Activated T-cell treated with anti-CD3 and anti-CD28 coated beads, Interleukin-2, amount 50 U/mL, for 72 hours (primary cell): Measurements from ENCODE around the gene NEXN. TPM values are rescaled to one million over a fixed set of nuclear protein-coding genes. Genes with fewer than 3 reads are reported as not detected.

Experiments used
- ATAC-seq, 2 donors: fragments of 150-1000 bp; cut with Tn5 transposase; replicated peaks in 1 of 2; 2 replicates each; pipeline ENCODE4 v1.10.0; 2021; ENCODE audit warnings: moderate library complexity in 2 of 2, mild to moderate bottlenecking in 1 of 2
- DNase-seq, 2 donors: peaks; one replicate each; pipeline ENCODE4 v3.0.0; 2021 to 2022; ENCODE audit warnings: mixed read lengths in 1 of 2
- H3K27ac Mint-ChIP-seq: one replicate; pipeline ENCODE4 v1.8.0; 2022; ENCODE audit warnings: mild to moderate bottlenecking, moderate library complexity, mixed read lengths
- H3K27me3 Mint-ChIP-seq: one replicate; pipeline ENCODE4 v1.8.0; 2022; ENCODE audit warnings: low read depth, mixed read lengths
- H3K36me3 Mint-ChIP-seq, 2 donors: one replicate each; pipeline ENCODE4 v1.8.0; 2022; ENCODE audit warnings: mixed read lengths in 2 of 2, mild to moderate bottlenecking in 1 of 2; ENCODE audit not compliant: insufficient read depth in 2 of 2
- H3K4me1 Mint-ChIP-seq: one replicate; pipeline ENCODE4 v1.8.0; 2022; ENCODE audit warnings: low read depth, mixed read lengths
- H3K4me3 Mint-ChIP-seq, 2 donors: one replicate each; pipeline ENCODE4 v1.8.0; 2022; ENCODE audit warnings: mild to moderate bottlenecking in 2 of 2, mixed read lengths in 2 of 2, moderate library complexity in 2 of 2
- H3K9me3 Mint-ChIP-seq, 2 donors: one replicate each; pipeline ENCODE4 v1.8.0; 2022; ENCODE audit warnings: mixed read lengths in 2 of 2
- total RNA-seq, 2 donors: library from RNA; stranded (reverse); gene quantifications; one replicate each; pipeline ENCODE4 v1.2.3, GENCODE V29; 2022

Gene NEXN
- 1 to 10 TPM; 1.1 to 1.4 TPM for total RNA-seq

- DNase-seq (no peak), ATAC-seq (peak in 1 of 2 donors; percentile 44)
- Mint-ChIP-seq H3K27ac (no peak within 1 kb of the TSS), H3K4me3 (peak within 1 kb of the TSS; percentile 70 to 86), H3K27me3 (peaks cover 18% of the 10 kb centered on the region), H3K36me3 (peaks cover 0 to 3% of the 10 kb centered on the region in 2 donors), H3K4me1 (peaks cover 15% of the 10 kb centered on the region), H3K9me3 (no peaks in the 10 kb centered on the region)
These were observed at the start of gene NEXN for GRCh38 chr1:77888081-77888780. NEXN (plus strand) TSS chr1:77888624; CDS start chr1:77916107, 27,483 bp downstream.

DNA sequence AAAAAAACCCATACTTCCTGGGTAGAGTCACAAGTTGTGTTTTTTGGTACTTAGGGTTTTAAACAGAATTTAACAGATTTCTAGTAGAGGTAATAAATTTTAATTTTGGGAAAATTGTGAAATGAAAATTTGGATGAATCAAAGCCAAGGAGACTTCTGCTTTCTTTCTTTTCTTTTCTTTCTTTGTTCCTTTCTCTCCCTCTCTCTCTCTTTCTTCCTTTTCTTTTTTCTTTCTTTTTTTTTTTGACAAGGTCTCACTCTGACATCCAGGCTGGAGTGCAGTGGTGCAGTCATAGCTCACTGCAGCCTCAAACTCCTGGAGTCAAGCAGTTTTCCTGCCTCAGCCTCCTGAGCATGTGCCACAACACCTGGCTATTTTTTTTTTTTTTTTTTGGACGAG is 46.9 kb upstream of the NEXN start:
- peaks cover 0 to 3% of the 10 kb centered on the region in 2 donors for H3K36me3 Mint-ChIP-seq
- DNase-seq = no peak
- ATAC-seq = no peak
- no peak overlapping the region for H3K4me3 Mint-ChIP-seq
- no peaks in the 10 kb centered on the region for H3K4me1 Mint-ChIP-seq
- H3K27ac Mint-ChIP-seq = no peak overlapping the region
- no peaks in the 10 kb centered on the region for H3K9me3 Mint-ChIP-seq
- no peaks in the 10 kb centered on the region for H3K27me3 Mint-ChIP-seq

GRCh38 chr1:77845951-77846350 is 42.5 kb upstream of the NEXN start:
- no peak overlapping the region for H3K27ac Mint-ChIP-seq
- peaks cover 0 to 3% of the 10 kb centered on the region in 2 donors for H3K36me3 Mint-ChIP-seq
- DNase-seq (no peak), ATAC-seq (no peak)
- no peaks in the 10 kb centered on the region for H3K4me1 Mint-ChIP-seq
- no peak overlapping the region for H3K4me3 Mint-ChIP-seq
- H3K27me3 Mint-ChIP-seq = no peaks in the 10 kb centered on the region
- no peaks in the 10 kb centered on the region for H3K9me3 Mint-ChIP-seq

GRCh38 chr1:77846966-77847365 is 41.5 kb upstream of the NEXN start:
- no peaks in the 10 kb centered on the region for H3K27me3 Mint-ChIP-seq
- H3K27ac Mint-ChIP-seq = no peak overlapping the region
- H3K4me3 Mint-ChIP-seq = no peak overlapping the region
- no peaks in the 10 kb centered on the region for H3K9me3 Mint-ChIP-seq
- no peak for DNase-seq
- peaks cover 0 to 3% of the 10 kb centered on the region in 2 donors for H3K36me3 Mint-ChIP-seq
- ATAC-seq = no peak
- H3K4me1 Mint-ChIP-seq = no peaks in the 10 kb centered on the region

- H3K4me1 Mint-ChIP-seq = no peaks in the 10 kb centered on the region
- H3K27ac Mint-ChIP-seq = no peak overlapping the region
- H3K27me3 Mint-ChIP-seq = no peaks in the 10 kb centered on the region
- peak; percentile 8 to 35 for DNase-seq
- H3K4me3 Mint-ChIP-seq = no peak overlapping the region
- ATAC-seq = peak; percentile 45 to 70
- peaks cover 0 to 3% of the 10 kb centered on the region in 2 donors for H3K36me3 Mint-ChIP-seq
- H3K9me3 Mint-ChIP-seq = no peaks in the 10 kb centered on the region
These were observed 40.8 kb upstream of the NEXN start for GRCh38 chr1:77847621-77848080.

DNA sequence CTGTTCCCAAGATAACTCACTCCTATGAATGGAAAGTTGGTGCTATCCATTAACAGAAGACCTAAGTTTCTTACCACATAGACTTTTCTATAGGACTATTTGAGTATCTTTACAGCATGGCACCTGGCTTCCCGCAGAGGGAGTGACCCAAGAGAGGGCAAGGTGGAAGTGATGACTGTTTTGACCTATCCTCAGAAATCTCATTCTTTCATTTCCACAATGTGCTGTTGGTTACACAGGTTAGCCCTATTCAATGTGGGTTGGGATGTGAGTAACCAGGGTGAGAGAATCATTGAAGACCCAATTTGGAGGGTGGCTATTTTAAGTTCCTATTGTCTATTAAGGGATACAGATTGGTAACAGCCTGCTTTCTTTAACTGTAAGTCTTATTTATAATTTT is 38.3 kb upstream of the NEXN start:
- Mint-ChIP-seq H3K36me3 (peaks cover 10 to 19% of the 10 kb centered on the region in 2 donors), H3K4me1 (no peaks in the 10 kb centered on the region), H3K27me3 (no peaks in the 10 kb centered on the region), H3K27ac (no peak overlapping the region), H3K9me3 (peaks cover 6 to 11% of the 10 kb centered on the region in 2 donors), H3K4me3 (no peak overlapping the region)
- no peak for DNase-seq
- ATAC-seq = no peak

DNA sequence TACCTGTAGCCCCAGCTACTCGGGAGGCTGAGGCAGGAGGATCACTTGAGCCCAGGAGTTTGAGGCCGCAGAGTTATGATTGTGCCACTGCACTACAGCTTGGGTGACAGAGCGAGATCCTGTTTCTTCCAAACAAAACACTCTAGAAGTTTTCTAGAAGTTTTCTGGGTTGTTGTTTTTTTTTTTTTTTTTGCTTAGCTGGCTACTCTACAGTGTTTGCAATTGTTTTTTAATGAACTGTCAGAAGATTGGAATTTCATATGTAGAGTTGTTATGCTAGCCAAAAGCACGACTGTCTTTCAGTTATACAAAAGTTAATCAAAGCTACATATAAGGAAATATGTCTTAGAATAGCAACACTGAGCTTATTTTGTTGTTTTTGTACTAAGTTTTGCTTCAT is 30.9 kb upstream of the NEXN start:
- H3K9me3 Mint-ChIP-seq = peaks cover 17 to 19% of the 10 kb centered on the region in 2 donors
- H3K36me3 Mint-ChIP-seq = peaks cover 22 to 48% of the 10 kb centered on the region in 2 donors
- H3K4me1 Mint-ChIP-seq = peaks cover 10% of the 10 kb centered on the region
- H3K4me3 Mint-ChIP-seq = no peak overlapping the region
- no peak for ATAC-seq
- H3K27ac Mint-ChIP-seq = no peak overlapping the region
- H3K27me3 Mint-ChIP-seq = no peaks in the 10 kb centered on the region
- DNase-seq = no peak

DNA sequence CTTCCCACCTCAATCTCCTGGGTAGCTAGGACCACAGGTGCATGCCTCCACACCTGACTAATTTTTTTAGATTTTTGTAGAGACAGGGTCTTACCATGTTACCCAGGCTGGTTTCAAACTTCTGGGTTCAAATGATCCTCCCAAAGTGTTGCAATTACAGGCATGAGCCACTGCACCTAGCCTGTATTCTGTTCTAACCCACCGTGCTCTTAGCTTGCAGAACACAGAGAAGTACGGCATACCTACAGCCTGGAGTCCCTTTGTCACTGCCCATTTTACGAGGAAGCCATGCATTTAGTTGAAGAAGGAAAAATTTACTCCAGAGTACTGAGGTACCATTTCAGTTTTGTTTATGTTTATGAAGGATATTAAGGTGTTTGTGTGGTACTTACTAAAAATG is 29.7 kb upstream of the NEXN start:
- peaks cover 10% of the 10 kb centered on the region for H3K4me1 Mint-ChIP-seq
- H3K9me3 Mint-ChIP-seq = peaks cover 17 to 19% of the 10 kb centered on the region in 2 donors
- H3K27ac Mint-ChIP-seq = no peak overlapping the region
- no peak overlapping the region for H3K4me3 Mint-ChIP-seq
- no peak for ATAC-seq
- no peaks in the 10 kb centered on the region for H3K27me3 Mint-ChIP-seq
- peaks cover 17 to 42% of the 10 kb centered on the region in 2 donors for H3K36me3 Mint-ChIP-seq
- no peak for DNase-seq

DNA sequence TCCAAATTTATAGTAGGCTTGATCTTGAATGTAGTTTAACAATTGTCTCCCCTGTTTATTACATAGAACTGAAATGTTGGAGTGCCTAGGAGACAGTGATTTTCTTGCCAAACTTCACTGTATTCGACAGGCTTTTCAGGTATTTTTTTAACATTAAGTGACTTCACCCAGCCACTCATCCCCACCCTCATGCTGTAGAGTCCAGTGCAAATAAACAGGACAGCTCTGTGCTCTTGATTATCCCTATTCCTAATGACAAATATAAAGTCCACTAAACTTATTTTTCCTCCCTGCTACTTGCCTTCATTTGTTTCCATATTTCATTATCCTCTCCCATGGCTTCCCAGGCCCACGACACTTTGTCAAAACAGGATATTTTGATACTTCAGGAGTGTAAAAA is 29.2 kb upstream of the NEXN start:
- Mint-ChIP-seq H3K4me3 (no peak overlapping the region), H3K27me3 (no peaks in the 10 kb centered on the region), H3K27ac (no peak overlapping the region), H3K9me3 (peaks cover 13 to 17% of the 10 kb centered on the region in 2 donors), H3K36me3 (peaks cover 14 to 39% of the 10 kb centered on the region in 2 donors), H3K4me1 (peaks cover 10% of the 10 kb centered on the region)
- DNase-seq (no peak), ATAC-seq (no peak)

DNA sequence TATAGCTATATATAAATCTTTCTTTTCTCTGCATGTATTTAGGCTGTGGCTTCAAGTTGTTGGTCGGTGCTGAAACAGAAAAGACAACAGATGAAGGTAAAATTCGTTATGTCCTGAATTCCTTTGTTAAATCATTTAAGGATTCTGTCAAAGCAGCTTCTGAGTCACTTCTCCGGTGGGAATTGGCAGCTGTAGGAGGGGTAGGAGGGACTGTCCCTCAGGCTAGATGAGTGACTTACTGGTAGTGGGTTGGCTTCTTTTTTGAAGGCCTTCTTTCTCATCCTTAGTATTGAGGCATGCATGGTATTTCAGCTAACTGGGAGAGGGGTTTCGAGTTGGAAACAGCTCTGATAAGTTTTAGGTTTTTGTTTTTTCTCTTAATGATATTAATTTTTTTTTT is 22.1 kb upstream of the NEXN start:
- ATAC-seq (no peak), DNase-seq (no peak)
- Mint-ChIP-seq H3K27ac (no peak overlapping the region), H3K27me3 (no peaks in the 10 kb centered on the region), H3K4me1 (no peaks in the 10 kb centered on the region), H3K4me3 (no peak overlapping the region), H3K9me3 (no peaks in the 10 kb centered on the region), H3K36me3 (peaks cover 1 to 8% of the 10 kb centered on the region in 2 donors)

- H3K4me1 Mint-ChIP-seq = no peaks in the 10 kb centered on the region
- H3K4me3 Mint-ChIP-seq = no peak overlapping the region
- H3K27me3 Mint-ChIP-seq = no peaks in the 10 kb centered on the region
These were observed 15.8 kb upstream of the NEXN start for GRCh38 chr1:77872645-77873044.

DNA sequence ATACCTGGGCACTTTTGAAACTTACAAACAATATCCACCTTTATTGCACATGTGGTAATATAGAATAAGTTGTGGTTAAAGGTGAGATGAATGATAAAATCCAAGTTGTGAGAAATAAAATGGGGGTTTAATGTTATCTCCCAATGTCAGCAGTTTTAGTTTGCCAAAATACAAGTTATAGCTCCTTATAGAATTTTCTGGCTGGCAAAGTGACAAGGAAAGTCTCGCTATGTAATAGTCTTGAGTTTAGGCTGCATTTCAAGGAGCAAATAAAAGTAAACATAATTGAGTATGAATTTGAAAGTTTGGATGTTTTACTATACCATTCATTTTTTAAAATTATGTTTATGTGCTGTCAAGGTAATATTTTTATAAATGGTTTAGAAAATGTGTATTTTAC is 15.0 kb upstream of the NEXN start:
- Mint-ChIP-seq H3K27me3 (no peaks in the 10 kb centered on the region), H3K36me3 (peaks cover 0 to 2% of the 10 kb centered on the region in 2 donors), H3K4me3 (no peak overlapping the region), H3K4me1 (no peaks in the 10 kb centered on the region), H3K27ac (no peak overlapping the region), H3K9me3 (no peaks in the 10 kb centered on the region)
- DNase-seq (no peak), ATAC-seq (no peak)

More at GRCh38 chr1:77872645-77873044, 15.8 kb upstream of the NEXN start:
- Mint-ChIP-seq H3K36me3 (peaks cover 0 to 3% of the 10 kb centered on the region in 2 donors), H3K9me3 (no peaks in the 10 kb centered on the region), H3K27ac (no peak overlapping the region)
- ATAC-seq (no peak), DNase-seq (no peak)

GRCh38 chr1:77874804-77875445 is 13.5 kb upstream of the NEXN start:
- Mint-ChIP-seq H3K4me1 (no peaks in the 10 kb centered on the region), H3K27ac (no peak overlapping the region), H3K36me3 (no peaks in the 10 kb centered on the region), H3K9me3 (no peaks in the 10 kb centered on the region), H3K27me3 (no peaks in the 10 kb centered on the region), H3K4me3 (no peak overlapping the region)
- DNase-seq = no peak
- ATAC-seq = no peak
